HL-60 (cell line): ENCODE results near the gene USP32.

ENCODE experiments used
- DNase-seq, 2 experiments: peaks; one replicate each; pipeline ENCODE4 v3.0.0-alpha.2; 2010 to 2020; ENCODE audit warnings: low read depth in 1 of 2, low spot score in 1 of 2
- H3K27ac ChIP-seq: fragments of 250-450 bp; sonication (Bioruptor Pico); replicated peaks from 2 replicates; pipeline ENCODE4 v1.5.1; 2020; ENCODE audit warnings: mild to moderate bottlenecking, moderate library complexity
- H3K27me3 ChIP-seq: fragments of 250-450 bp; sonication (Bioruptor Pico); 2 replicates; pipeline ENCODE4 v1.5.1; 2021; ENCODE audit warnings: mild to moderate bottlenecking, moderate library complexity; ENCODE audit not compliant: insufficient read depth, poor library complexity, severe bottlenecking
- H3K4me3 ChIP-seq: replicated peaks from 2 replicates; pipeline ENCODE4 v1.5.1; 2011; ENCODE audit warnings: mild to moderate bottlenecking, control low read depth, low read length; ENCODE audit not compliant: insufficient read depth
- GABPA ChIP-seq: IDR thresholded peaks from 2 replicates; pipeline ENCODE4 v1.6.1; 2012; ENCODE audit warnings: low read depth
- POLR2AphosphoS5 ChIP-seq: IDR thresholded peaks from 2 replicates; pipeline ENCODE4 v1.6.1; 2012; ENCODE audit warnings: low read depth
- SPI1 ChIP-seq: IDR thresholded peaks from 2 replicates; pipeline ENCODE4 v1.6.1; 2012; ENCODE audit warnings: low read depth, mild to moderate bottlenecking, borderline replicate concordance
- TF ChIP-seq, protein P1 (sequence below): IDR thresholded peaks from one replicate; pipeline ENCODE4 v1.5.1; 2011; ENCODE audit warnings: low read length, control low read depth, inconsistent platforms; ENCODE audit not compliant: insufficient read depth
- TF ChIP-seq, protein P2 (sequence below): IDR thresholded peaks from 2 replicates; pipeline ENCODE4 v1.6.1; 2012; ENCODE audit warnings: low read depth; ENCODE audit not compliant: insufficient replicate concordance

USP32 gene

DNA sequence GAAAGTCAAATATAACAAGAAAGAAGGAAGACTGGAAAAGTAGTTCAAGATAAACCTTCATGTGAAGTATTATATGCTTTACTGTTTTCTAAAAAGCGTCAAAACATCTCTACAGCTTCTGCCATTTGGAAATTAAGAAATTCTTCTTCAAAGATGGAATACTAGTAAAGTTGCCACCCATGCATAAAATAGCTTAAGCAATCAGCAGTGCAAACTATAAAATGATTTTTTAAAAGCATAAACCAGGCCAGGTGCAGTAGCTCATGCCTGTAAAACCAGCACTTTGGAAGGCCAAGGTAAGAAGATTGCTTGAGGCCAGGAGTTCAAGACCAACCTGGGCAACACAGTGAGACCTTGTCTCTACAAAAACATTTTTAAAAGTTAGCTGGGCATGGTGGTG is 68.2 kb downstream of the USP32 start:
- Histone ChIP-seq H3K27ac (no peak overlapping the region), H3K27me3 (no peaks in the 10 kb centered on the region), H3K4me3 (no peak overlapping the region)
- no peak for DNase-seq
- TF ChIP-seq POLR2AphosphoS5 (no peak), GABPA (no peak), SPI1 (no peak)
- TF ChIP-seq, protein P1, sequence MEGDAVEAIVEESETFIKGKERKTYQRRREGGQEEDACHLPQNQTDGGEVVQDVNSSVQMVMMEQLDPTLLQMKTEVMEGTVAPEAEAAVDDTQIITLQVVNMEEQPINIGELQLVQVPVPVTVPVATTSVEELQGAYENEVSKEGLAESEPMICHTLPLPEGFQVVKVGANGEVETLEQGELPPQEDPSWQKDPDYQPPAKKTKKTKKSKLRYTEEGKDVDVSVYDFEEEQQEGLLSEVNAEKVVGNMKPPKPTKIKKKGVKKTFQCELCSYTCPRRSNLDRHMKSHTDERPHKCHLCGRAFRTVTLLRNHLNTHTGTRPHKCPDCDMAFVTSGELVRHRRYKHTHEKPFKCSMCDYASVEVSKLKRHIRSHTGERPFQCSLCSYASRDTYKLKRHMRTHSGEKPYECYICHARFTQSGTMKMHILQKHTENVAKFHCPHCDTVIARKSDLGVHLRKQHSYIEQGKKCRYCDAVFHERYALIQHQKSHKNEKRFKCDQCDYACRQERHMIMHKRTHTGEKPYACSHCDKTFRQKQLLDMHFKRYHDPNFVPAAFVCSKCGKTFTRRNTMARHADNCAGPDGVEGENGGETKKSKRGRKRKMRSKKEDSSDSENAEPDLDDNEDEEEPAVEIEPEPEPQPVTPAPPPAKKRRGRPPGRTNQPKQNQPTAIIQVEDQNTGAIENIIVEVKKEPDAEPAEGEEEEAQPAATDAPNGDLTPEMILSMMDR, result no peak
- TF ChIP-seq, protein P2, sequence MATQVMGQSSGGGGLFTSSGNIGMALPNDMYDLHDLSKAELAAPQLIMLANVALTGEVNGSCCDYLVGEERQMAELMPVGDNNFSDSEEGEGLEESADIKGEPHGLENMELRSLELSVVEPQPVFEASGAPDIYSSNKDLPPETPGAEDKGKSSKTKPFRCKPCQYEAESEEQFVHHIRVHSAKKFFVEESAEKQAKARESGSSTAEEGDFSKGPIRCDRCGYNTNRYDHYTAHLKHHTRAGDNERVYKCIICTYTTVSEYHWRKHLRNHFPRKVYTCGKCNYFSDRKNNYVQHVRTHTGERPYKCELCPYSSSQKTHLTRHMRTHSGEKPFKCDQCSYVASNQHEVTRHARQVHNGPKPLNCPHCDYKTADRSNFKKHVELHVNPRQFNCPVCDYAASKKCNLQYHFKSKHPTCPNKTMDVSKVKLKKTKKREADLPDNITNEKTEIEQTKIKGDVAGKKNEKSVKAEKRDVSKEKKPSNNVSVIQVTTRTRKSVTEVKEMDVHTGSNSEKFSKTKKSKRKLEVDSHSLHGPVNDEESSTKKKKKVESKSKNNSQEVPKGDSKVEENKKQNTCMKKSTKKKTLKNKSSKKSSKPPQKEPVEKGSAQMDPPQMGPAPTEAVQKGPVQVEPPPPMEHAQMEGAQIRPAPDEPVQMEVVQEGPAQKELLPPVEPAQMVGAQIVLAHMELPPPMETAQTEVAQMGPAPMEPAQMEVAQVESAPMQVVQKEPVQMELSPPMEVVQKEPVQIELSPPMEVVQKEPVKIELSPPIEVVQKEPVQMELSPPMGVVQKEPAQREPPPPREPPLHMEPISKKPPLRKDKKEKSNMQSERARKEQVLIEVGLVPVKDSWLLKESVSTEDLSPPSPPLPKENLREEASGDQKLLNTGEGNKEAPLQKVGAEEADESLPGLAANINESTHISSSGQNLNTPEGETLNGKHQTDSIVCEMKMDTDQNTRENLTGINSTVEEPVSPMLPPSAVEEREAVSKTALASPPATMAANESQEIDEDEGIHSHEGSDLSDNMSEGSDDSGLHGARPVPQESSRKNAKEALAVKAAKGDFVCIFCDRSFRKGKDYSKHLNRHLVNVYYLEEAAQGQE, result no peak

GRCh38 chr17:60322056-60322387 is 69.9 kb downstream of the USP32 start:
- Histone ChIP-seq H3K27me3 (no peaks in the 10 kb centered on the region), H3K4me3 (no peak overlapping the region), H3K27ac (no peak overlapping the region)
- TF ChIP-seq POLR2AphosphoS5, result no peak
- TF ChIP-seq, protein P1, result no peak
- TF ChIP-seq GABPA, result no peak
- no peak for DNase-seq

- peak; percentile 10; the same call in 1 of the 2 replicates for TF ChIP-seq SPI1
- TF ChIP-seq, protein P1, result no peak
- DNase-seq, result no peak
- Histone ChIP-seq H3K27ac (no peak overlapping the region), H3K4me3 (no peak overlapping the region), H3K27me3 (no peaks in the 10 kb centered on the region)
Observed at GRCh38 chr17:60321336-60322055, 70.4 kb downstream of the USP32 start.

DNA sequence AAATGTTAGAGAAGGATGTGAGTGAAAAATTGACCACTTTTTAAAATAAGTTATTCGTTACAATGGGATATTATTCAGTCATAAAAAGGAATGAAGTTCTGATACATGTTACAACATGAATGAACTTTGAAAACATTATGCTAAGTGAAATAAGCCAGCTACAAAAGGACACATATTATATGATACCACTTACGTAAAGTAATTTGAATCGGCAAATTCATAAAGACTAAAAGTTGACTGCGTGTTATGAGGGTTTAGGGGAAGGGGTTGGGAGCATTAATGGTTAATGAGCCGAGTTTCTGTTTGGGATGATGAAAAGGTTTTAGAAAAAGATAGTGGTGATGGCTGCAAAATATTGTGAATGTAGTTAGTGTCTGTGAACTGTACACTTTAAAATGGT is 73.1 kb downstream of the USP32 start:
- H3K4me3 ChIP-seq, result no peak overlapping the region
- no peaks in the 10 kb centered on the region for H3K27me3 ChIP-seq
- no peak overlapping the region for H3K27ac ChIP-seq
- DNase-seq, result no peak
- TF ChIP-seq GABPA (no peak), POLR2AphosphoS5 (no peak), SPI1 (no peak)
- TF ChIP-seq, protein P2, result no peak
- TF ChIP-seq, protein P1, result no peak
